GM19324 (cell line): ENCODE measurements around the gene HMGB1.
"Not testable (repeated sequence)": the region's sequence is repeated elsewhere in the genome, so short reads cannot be mapped to it uniquely, and the experiment has no call there.

Experiments used
- ATAC-seq: cut with Tn5 transposase; IDR thresholded peaks from one replicate; pipeline ENCODE4 v1.9.1; 2021; ENCODE audit warnings: mild to moderate bottlenecking, moderate library complexity; ENCODE audit not compliant: unreplicated experiment, low FRiP score

Gene HMGB1

DNA sequence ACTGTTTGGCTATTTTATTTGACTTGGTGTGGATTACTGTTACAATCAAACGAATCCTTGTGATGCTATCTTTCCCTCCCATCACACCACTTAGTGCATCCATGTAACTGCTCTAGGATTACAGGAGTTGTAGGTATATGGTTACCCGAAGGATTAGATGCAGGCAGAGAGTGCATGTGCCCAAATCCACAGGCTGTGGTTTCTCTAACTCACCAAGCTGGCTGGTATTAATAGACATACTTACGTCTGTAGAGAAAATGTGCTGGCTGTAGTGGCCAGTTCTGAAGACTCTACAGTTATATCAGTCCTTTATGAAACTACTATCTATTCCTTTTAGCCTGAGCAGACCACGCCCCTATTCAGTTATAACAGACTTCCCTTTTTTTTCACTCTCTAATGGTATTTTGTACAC lies 1.1 kb upstream of the HMGB1 start:
- no peak for ATAC-seq

DNA sequence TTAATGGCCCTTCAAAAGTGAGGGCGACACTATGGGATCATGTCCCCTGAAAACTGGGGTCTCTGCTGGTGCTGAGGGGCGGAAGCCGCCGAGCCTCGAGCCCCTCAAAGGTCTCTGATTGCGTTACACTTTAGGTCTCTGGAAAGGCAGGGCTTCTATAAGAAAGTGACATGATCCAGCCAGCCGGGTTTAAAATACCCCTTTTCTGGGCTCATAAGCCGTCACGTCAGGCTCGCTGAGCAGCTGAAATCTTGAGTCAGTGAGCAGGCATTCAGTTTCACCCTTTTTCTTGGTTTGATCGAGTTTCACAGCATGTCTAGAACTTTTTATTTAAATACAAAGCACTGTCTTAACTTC lies 600 bp upstream of the HMGB1 start:
- ATAC-seq: no peak

DNA sequence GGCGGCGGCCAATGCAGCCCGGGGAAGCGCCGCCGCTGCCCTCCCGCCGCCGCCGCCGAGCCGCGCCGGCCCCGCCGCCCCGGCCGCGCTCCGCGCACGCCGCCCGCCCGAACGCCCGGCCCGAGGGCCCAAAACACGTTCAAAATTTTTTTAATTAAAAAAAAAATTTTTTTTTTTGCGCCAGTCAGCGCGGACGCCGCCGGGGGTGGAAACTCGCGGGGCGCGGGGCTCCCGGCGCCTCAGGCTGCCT lies 468 bp downstream of the HMGB1 start:
- no peak for ATAC-seq

DNA sequence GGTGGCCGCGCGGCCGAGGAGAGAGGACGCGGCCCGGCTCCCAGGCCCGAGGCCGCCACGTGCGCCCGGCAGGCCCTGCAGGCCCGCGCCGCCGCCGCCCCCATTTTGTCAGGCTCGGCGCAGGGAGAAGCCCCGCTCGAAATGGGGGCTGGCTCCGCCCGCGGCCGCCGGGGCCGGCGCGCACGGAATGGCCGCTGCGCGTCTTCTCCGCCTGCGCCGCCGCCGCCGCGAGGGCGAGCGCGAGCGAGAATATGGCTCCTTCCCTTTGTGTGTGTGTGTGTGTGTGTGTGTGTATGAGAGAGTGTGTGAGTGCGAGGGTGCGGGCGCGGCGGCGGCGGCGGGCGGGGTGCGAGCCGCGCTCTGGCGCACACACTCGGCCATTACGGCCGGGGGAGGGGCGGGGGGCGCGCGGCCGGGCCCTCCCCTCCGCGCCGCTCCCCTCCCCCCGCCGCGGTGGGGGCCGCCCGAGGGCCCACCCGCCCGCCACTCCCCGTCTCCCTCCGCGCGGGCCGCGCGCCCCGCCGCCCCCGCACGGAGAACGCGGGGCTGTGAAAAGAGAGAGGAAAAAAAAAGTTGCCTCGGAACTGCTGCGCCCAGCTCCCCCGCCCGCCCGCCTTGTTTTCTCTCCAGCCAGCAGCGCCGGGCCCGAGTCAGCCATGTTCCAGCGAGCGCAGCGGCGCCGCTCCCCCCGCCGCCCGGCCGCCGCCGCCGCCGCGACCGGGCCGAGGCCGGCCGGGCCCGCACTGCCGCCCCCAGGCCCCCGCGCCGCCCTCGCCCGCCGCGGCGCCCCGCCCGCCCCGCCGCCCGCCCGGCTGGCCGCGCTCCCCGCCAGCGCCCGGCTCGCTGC lies 1.0 kb downstream of the HMGB1 start:
- ATAC-seq: peak; percentile 36

DNA sequence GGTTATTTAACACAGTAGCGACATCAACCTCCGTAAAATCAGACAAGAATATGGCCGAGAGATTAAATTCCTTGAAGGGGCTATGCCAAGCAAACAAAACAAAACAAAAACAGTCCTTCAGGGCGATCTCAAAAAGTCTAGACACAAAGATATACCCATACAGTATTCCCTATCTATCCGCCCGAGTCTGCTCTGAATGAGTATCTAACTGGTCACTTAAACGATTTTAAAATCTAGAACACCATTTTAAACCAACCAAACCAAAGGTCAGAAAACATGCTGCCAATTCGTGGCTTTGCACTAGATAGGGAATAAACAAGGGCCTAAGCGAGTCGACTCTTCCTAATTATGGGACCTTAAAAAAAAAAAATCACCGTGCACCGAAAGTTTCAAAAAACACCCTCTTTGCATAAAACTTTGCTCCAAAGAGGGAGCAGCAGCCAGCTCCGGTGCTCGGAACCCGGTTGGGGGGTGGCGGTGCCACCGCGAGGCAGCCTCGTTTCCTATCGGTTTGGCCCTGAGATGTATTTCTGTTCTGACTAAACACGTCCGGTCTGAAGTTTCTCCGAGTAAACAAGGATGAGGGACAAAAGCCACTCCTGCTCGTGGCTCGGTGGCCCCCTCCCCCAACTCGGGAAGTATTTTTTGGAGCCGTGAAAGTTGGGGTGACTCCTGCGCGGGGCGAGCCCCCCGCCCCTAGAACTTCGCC lies 1.8 kb downstream of the HMGB1 start:
- ATAC-seq: peak; percentile 50

DNA sequence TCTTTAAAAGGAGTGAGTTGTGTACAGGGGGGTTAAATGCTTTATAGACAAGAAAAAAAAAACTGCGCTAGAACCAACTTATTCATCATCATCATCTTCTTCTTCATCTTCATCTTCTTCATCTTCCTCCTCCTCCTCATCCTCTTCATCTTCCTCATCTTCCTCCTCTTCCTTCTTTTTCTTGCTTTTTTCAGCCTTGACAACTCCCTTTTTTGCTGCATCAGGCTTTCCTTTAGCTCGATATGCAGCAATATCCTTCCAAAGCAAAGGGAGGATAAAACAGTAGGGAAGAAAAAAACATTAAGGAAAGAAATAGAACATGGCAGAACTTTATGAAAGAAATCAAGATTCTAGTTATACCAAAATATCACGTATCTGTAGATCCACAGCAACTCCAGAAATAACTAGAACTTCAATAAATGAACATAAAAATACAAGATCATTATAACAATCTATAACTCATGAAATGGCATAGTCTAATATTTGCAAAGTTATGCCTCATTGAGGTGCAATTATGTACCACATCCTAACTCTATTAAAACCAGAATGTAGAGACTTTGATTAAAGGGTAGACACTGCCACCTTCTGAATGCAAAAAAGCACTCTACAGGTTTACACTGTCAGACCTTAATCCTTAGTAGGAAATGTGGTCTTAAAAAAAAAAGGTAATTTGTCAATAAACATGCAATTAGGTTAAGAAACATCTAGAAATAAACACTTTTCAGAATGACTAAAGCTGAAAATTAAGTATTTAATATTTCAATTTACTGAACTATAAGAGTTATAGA lies 4.3 kb downstream of the HMGB1 start:
- ATAC-seq: not testable (repeated sequence)

DNA sequence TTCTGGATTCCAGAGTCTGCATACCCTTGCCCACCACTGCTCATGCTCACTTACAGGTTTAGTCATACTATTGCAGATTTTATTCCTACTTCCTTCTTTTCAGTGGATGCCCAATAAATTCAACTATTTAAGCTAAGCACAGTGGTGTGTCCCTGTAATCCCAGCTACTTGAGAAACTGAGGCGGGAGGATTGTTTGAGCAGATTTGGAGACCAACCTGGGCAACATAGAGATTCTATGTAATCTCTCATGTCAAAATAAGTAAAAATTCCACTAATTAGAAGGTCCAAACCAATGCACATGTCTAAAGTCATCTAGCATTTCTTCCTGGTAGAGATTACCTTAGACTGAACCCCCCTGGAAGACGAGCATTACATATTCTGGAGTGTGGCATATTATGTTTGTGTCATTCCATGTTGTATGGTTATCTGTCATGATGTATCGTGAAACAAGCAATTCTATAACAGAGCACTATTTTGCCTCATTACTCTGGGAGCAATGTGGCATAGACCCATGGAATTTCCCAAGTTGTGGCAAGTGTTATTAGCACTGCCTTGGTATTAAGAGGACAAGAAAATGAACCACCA lies 8.3 kb downstream of the HMGB1 start:
- ATAC-seq: no peak

DNA sequence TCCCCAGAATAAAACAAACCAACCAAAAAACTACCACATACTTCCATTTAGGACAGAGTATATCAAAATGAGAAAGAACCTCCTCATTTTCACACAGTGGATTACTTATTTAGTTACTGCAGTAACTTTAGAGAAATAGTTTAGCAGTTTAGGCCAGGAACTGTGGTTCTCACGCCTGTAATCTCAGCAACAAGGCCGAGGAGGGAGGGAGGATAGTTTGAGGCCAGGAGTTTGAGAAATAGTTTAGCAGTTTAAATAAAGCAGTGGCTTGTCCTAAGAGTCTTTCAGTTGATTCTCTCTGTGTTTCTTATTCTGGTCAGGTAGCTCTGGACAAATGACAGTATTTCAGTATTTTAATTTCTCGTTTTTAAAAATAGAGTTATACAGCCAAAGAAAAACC lies 9.4 kb downstream of the HMGB1 start:
- no peak for ATAC-seq

DNA sequence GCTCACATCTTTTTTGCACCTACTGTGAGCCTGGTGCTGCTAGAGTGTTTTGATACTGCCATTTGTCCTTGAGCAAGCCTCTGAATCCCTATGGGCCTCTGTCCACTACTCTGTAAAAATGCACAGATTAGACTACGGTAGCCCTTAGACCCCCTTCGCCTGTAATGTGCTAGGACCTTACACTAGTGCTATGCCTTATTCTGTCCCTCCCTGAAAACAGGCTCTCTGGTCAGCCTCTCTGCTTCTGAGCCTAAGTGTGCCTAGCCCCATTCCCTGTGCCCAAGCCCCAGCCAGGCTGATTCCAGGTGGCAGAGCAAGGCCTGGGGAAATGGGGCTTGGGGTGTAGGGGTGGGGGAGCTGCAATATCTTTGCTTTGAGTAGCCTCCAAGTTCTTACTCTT lies 10.7 kb downstream of the HMGB1 start:
- ATAC-seq: no peak

DNA sequence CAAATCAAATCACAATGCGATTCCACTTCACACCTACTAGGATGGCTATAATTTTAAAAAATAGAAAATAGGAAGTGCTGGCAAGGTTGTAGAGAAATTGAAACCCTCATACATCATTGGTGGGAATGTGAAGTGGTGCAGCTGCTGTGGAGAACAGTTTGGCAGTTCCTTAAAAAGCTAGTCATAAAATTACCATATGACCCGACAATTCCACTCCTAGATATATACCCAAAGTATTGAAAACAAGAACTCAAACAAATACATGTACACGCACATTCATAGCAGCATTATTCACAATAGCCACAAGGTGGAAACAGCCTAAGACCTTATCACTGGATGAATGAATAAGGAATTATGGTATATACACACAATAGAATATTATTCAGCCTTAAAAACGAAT lies 12.0 kb downstream of the HMGB1 start:
- ATAC-seq: no peak

DNA sequence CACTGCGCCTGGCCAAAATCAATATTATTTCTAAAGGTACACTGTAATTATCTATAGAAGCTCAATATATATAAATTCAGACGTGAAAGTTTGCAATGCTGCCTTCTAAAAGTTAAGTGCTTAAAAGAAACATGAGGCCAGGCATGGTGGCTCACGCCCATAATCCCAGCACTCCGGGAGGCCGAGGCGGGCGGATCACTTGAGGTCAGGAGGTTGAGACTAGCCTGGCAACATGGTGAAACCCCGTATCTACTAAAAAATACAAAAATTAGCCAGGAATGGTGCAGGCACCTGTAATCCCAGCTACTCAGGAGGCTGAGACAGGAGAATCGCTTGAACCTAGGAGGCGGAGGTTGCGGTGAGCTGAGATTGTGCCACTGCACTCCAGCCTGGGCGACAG lies 14.3 kb downstream of the HMGB1 start:
- not testable (repeated sequence) for ATAC-seq

DNA sequence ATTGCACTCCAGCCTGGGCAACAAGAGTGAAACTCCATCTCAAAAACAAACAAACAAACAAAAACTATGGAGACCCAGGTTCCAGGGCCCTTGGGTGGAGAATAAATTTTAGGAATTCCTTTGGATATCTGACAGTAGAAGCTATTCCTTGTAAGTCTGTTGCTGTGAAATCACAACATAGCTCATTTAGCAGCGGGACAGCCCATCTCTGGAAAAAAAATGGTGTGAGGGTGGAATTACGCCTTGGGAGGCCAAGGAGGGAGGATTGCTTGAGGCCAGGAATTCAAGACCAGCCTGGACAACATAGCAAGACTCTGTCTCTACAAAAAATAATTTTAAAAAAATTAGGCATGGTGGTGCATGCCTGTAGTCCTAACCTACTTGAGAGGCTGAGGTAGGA lies 15.7 kb downstream of the HMGB1 start:
- ATAC-seq: no peak

DNA sequence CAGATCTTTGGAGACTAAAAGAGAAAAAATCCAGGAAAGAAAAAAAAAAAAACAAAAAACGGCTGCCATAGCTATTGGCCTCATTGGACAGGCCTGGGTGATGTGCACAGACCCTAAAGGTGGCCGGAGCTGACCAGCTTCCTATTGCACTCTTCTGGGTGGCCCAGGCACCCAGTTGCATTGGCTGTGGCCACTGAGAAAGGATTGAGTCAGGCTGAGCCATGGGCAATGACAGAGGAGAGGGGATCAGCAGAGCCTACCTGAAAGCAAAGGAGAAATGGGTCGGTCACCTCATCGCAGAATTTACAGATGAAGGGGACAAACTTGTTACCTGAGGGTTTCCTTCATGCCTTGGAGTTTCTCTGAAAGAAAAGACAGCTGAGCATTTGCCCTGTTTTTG lies 17.3 kb downstream of the HMGB1 start:
- no peak for ATAC-seq

DNA sequence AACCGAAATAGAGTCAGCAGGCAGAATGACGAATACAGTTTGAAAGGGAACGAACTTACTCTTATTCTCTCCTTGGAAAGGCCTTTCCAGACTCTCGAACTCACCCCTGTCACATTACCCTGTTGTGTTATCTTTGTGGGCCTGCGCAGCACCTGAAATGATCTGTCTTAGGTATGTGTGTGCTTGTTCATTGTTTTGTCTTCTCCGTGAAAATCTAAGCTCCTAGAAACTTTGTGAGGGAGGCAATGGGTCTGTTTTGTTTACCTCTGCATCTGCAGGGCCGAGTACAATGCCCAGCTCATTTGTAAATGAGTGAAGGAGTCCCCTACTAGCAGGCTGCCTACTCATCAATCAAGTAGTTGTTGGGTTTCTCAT lies 19.6 kb downstream of the HMGB1 start:
- peak; percentile 3 for ATAC-seq

DNA sequence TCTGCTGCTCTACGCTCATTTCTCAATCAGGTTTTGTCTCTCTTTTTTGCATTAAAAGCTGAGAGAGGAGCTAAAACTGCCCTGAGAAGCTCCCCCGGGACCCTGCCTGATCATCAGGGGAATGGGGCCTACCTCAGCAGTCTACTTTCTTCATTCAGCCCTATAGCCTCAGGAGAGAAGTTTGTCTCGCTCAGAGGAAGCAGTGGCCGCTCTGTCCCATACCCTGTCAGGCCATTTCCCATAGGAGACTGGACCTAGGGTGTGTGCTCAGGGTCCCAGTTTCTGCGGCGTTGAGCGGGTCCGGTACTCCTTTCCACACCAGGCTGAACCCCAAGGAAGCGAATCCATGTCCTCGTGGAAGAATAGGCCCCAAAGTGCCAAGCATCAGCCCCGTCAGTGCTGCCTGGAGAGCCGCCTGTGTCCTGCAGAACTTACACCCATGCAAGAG lies 21.8 kb downstream of the HMGB1 start:
- ATAC-seq: peak; percentile 43

DNA sequence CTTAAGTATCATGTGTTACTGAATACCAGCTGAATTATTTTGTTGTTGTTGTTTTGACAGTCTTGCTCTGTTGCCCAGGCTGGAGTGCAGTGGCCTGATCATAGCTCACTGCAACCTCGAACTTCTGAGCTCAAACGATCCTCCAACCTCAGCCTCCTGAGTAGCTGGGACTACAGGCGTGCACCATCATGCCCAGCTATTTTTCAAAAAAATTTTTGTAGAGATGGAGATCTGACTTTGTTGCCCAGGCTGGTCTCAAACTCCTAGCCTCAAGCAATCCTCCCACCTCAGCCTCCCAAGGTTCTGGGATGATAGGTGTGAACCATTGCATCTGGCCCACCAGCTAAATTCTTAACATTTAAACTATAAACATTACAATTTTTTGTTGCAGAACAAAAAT lies 22.2 kb downstream of the HMGB1 start:
- not testable (repeated sequence) for ATAC-seq

DNA sequence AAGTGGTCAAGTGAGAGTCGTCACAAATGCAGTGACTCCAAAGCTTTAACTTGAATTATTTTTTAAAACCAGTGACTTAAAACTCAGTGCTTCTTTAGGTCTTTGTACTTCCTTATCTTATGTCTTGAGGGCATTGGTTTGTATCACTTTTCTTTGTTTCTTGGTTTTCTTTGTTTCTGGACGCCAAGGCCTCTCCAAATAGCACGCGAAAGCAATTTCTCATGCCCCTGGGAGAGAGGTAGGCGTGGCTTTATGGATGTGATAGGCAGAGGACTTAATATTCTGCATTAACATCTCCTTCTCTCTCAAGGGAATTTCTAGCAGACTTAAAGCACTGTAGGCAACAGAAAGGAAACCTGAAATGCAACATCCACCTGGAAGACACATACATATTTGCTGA lies 22.8 kb downstream of the HMGB1 start:
- no peak for ATAC-seq

DNA sequence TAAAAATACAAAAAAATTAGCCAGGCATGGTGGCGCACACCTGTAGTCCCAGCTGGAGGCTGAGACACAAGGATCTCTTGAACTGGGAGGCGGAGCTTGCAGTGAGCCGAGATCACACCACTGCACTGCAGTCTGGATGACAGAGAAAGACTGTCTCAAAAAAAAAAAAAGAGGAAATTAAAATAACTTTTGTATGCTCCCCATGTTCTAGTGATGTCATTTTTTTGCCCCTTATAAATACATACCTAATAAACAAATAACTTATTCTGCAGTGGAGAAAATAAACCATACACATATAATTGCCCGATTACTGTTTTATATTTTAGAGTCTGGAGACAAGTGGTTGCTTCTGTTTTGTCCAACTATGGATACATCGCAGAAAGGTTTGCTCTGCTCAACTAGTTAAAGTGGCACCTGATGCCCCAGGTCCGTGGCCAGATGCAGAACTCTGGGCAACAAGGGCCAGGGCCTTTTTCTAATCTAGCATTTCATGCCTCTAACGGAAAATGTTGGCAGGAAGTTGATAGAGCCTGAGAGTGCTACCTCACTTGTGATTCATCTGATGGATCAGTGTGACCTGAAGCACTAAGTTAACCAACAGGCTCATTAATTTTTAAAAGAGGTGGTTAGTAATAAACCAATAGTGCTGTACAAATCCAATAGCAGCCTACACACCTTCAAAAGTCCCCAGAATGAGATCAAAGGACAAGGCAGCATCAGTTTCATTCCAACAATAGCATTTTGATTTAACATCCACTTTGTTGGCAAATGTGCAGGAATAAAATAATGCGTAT lies 24.6 kb downstream of the HMGB1 start:
- no peak for ATAC-seq

DNA sequence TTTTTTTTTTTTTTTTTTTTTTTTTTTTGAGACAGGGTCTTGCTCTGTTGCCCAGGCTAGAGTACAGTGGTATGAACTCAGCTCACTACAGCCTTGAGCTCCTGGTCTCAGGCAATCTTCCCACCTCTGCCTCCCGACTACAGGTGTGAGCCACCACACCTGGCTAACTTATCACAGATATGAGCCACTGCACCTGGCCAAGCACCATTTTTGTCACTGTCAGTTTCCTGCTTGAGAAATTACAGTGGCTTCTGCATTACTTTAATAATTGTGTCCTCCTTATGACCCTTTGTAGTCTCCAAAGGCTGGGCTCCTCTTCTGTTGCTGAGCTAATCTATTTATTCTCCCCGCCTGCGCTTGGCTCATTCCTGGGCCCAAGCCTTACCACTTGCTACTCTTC lies 27.4 kb downstream of the HMGB1 start:
- no peak for ATAC-seq

DNA sequence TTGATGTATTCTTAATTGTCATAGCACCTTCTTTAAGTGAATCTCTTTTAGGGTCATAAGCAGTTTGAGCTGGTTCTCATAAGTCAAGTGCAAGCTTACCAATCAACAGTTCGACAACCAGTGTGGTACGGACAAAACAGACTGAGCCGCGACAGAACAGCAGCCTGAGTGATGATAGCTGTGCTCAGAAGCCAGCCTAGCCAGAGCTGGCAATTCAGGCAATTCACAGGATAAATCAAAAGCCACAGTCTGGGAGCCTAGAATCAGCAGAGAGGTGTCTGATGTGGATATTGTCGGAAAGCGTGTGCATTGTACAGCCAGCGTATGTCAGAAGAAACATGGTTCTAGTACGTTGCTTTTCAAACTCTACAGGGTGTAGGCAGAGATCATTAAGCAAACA lies 28.6 kb downstream of the HMGB1 start:
- no peak for ATAC-seq
